GM04503 (cell line): ENCODE measurements around the gene TBC1D14.

ENCODE experiments used
- DNase-seq: peaks from one replicate; pipeline ENCODE4 v3.0.0-alpha.2; 2012; ENCODE audit warnings: low read depth

TBC1D14 gene

DNA sequence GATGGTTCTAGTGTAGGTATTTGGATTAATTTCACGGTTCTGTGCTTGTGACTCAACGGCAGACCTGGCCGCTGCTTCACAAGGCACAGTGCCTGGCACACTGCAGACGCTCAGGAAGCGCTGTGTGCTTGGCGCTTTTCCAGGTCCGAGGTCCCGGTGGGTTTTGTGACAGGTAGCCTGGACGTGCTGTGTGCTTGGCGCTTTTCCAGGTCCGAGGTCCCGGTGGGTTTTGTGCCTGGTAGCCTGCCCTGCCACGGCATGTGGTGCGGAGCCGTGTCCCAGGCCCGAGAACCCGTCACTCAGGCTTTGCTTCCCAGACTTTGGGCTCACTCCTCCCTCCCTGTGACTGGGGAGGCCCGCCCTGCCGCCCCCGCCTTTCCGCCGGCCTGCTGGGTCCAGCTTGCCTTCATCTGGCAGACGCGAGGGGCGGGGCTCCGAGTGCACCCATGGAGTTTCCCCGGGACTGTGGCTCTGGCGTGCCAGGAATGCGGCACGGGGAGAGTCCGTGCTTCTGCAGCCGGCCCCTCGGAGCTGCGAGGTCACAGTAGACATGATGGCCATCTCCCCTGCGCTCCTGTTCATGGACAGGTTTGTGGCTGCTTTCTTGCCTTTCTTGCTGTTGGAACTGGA lies 44.2 kb downstream of the TBC1D14 start:
- DNase-seq = peak; percentile 28

DNA sequence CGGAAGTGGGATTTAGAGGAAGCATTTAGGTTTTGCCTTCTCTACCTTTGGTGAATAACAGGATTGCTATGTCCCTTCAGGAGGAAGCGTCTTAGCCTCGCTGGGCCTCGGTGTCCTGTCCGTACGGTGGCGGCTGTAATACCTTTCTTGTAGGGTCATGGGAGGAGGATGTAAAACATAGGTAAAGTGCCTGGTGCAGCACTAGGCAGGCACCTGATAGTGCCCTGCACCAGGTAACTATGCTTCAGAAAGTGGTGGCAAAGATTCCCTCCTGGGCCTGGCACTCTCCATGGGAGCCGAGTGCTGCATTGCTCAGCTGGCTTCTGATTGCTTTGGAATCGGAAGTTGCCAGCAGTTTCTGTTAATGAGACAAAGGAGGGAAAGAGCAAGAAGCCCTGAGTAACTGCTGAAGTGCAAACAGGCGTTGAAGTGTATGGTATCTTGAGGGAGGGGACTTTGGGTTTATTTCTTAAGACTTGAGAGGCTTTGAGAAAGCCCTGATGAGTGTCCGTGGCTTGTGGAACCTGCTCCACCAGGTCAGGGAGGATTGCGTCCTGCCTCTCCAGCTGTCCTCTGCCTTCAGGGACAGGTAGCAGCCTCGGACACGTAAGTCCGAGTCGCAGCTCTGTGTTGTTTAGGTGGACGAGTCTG lies 45.8 kb downstream of the TBC1D14 start:
- no peak for DNase-seq

DNA sequence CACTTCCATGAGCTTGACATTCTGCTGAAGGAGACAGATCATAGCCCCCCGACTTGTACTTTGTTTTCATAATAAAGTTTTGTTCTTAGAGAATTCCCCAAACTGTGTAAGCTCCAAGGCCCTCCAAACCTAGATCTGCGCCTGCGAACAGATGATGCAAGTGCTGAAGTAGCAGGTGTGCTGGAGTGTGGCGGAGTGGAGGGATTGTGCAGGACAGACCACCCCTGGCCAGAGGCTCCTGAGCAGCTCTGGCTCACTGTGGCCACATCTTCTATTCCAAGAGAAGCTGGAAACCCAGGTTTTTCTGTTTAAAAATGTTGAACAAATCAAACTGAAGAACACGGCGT lies 46.4 kb downstream of the TBC1D14 start:
- no peak for DNase-seq

DNA sequence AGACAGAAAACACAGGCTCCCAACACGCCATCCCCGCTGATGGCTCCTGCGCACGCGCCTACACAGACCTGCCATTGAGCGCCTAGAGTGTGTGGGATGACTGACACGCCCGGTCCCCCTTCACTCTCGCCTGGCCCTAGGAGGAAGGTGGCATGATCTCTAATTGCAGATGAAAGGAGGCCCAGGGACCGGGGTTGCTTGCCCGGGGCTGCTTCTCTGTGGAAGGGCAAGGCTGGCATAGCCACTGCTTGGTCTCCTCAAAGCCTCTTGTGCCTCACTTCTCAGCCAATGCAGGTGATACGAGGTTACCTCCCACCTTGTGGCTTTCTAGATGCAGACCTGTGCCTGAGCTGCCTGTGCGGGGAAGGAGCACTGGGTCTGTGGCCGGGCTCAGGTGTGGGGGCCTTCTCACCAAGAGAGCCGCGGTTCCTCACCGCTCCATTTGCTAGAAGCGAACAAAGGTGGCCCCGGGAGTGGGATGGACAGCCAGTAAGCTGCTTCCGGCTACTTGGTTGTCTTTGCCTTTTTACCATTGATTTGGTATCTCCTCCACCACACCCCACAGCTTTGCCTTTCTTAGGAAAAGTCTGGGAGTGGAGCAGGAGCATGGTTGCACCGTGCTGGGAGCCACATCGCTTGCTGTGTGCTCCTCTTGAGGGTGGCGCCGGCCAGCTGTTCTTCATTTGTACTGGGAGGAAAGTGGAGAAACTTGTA lies 47.0 kb downstream of the TBC1D14 start:
- DNase-seq = no peak

DNA sequence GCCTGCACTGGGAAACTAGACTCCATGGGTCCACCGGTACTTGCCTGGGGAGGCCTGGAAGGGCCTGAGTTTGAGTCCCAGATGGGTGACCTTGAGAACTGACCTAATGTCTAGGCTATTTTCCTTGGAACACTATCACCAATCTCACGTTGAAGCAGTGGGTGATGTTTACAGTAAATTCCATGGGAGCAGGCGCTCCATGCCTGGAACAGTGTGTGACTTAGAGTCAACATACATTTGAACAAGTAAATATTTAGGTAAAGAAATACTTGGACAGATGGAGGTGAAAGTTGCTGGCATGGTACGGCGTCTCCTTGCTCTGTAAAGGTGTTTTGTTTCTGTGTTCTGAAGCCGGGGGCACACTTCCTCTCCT lies 47.5 kb downstream of the TBC1D14 start:
- no peak for DNase-seq

DNA sequence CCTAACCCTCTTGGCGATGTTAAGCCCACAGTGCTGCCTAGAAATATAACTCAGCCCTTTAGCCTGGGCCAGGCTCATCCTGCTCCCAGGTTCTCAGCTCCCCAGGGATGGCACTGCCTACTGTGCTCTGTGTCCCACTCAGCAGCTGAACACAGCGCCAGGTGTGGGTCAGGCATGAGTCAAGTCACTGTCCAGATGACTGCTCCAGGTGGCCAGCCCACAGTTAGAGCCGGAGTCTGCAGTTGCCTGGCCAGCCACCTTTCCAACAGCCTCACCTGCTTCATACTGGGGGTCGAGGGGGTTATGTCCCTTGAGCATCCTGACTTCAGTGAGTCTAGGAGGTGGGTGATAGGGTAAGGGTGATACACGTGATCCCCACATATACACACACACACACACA lies 48.4 kb downstream of the TBC1D14 start:
- DNase-seq = no peak

DNA sequence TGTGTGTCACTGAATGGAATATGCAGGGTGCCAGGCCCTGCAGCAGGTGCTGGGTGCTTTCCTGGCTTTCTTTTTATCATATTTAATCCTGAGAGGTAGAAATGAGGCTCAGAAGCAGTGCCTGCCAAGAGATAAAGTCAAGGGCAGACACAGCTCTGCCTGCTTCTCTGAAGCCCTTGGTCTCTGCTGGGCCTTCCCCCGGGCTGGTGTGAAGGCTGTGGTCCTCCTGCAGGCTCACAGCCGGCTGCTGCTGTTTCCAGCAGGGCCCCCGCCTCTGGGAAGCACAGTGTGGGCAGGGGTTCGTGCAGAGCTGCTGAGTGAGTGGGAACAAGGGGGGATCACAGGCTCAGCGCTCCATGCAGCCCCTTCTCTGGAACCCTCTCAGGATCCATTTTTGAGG lies 49.6 kb downstream of the TBC1D14 start:
- DNase-seq = no peak

DNA sequence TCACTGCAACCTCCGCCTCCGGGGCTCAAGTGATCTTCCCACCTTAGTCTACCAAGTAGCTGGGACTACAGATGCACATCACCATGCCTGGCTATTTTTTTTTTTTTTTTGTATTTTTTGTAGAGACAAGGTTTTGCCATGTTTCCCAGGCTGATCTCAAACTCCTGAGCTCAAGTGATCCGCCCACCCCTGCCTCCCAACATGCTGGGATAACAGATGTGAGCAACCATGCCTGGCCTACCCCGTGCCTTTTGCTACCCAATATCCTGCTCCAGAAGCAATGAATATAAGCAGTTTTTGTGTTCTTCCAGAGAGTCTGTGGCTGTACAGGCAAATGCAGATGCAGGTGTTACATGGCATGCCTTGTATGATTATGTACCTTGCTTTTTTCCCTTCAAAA lies 50.5 kb downstream of the TBC1D14 start:
- no peak for DNase-seq

DNA sequence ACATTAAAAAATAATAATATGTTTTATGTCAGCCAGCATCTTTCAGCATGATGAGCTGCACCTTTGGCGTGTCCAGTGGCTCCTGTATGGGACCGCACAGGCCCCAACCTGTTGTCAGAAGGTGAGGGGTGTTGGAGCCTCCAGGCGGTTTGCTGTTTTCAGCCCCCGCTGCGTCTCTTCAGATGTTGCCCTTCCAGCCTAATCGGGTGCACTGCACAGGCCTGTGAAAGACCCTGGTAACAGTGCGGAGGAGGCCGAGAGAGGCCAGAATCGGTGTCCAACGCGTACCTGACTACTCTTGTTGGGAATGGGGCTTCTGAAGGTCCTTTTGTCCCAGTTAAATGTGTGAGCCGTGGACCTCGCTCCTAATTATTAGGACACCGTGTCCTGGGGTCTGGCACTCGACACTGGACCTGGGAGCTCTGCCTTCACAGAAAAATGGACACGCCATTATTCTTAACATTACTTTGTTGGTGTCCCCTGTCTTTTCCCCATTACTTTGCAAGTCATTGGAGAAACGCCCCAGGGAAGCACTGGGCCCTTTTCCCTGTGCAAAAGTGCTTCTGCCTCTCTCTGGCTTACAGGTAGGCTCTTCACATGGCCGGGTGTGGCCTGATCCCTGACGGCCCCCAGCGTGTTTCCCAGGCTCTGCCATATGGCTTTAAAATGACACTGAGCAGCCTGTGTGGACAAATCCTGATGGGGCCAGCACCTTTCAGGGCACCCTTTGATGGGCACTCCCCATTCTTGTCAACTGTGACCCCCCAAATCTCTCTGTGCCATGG lies 51.2 kb downstream of the TBC1D14 start:
- no peak for DNase-seq

DNA sequence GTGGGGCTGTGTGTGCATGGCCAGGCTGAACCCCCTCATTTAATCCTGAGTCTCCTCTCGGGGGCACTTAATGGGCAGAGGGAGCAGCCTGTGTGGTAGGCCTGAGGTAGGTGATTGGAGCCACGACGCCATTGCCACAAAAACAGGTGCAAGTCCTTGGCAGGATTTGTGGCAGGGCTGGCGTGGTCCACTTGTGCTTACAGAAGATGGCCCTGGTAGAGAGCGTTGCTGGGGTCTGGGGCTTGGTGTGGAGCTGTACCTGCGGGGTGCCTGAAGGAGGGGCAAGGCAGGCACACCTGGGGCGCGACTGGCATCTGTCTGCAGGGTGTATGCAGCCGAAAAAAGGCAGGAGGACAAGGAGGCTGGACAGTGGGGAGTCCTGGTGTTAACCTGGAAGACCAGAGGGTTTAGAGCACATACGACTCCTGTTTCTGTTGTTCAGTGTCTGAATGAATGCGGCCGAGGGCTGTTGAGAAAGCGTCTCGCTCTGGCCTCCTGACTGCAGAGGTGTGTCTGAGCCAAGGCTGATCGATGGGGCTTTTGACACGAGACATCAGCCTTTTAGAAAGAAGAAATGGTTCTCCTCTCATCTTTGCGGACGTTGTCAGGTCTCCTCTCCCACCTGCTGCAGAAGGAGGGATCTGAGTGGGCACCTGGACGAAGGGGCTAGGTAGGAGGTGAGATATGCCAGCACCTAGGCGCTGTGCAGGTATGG lies 52.0 kb downstream of the TBC1D14 start:
- DNase-seq = no peak

DNA sequence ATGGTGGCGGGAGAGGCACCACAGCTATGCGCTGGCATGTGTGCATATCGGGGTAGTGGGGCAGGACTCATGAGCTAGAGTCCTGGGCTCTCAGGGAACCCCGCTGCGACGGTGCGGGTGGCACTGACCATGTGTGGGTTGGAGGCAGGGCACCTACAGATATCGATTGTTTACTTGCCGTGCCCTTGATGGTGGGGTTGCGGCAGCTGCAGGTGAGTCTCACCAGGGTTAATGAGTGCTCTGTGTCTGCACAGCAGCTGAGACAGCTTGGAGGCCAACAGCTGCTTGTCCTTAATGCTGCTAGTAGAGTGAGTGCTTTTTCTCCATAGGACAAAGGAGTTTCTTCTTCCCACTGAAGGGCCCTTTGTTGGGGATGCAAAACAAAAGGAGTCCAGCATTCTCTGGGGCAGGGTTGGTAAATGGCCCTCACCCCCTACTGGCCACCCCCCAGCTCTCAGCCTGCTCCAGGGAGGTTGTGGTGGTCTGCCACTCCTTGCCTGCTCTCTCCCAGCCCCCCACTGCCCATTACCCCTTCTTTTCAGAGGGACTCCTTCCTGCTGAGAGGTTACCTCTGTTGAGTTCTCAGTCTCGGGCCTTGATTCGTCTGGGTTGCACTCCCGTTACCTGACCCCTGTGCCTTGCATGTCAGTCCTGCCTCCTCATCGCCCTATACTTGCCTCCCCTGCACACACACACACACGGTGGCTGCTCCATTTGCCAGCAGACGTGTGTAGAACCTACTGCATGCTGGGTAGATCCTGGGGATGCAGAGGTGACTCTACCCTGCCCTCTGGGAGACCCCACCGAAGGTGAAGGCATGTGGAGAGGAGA lies 52.8 kb downstream of the TBC1D14 start:
- no peak for DNase-seq

DNA sequence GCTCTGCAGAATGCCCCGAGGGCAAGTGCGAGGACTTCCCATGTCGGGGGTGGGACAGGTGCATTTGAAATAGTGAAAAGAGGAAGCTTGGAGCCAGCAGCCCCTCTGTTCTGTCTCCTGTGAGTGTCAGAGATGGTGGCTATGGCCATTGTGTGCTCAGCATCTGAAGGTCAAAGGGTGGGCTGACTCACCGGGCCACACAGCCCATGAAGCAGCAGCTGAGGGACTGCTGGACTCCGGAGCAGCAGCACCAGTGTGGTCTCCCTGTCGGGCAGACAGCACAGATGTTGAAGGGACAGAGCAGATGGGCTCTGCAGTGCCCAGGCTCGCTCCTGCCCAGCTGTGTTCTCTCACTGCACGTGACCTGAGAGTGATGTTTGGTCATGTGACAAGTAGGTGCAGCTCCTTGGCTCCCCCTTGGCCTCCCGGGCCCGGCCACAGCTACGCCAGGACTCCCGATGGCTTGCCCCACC lies 53.5 kb downstream of the TBC1D14 start:
- no peak for DNase-seq

DNA sequence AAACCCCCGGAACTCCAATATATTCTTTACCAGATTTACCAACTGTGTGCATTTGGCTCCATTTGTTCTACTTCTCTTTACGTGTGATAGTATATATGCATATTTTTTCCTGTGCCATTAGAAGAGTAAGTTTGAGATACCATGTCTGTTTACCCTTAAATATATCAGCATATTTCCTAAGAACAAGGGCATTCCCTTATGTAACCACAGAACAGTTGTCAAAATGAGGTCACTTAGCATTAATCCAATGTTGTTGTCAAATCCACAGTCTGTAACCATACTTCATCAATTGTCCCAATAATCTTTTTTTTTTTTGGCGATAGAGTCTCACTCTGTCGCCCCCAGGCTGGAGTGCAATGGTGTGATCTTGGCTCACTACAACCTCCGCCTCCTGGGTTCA lies 55.2 kb downstream of the TBC1D14 start:
- DNase-seq = no peak

DNA sequence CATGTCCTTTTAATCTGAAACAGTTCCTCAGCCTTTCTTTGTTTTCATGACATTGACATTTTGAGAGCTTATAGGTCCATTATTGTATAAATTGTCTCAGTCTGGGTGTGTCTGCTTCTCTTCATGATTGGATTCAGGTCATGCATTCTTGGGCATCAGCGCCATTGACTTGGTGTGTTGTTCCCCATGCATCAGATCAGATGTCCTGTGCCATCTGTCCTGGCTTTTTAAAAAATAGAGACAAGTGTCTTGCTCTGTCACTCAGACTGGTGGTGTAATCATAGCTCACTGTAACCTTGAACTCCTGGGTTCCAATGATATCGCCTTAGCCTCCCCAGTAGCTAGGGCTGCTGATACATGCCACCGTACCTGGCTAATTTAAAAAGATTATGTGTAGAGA lies 55.7 kb downstream of the TBC1D14 start:
- no peak for DNase-seq

DNA sequence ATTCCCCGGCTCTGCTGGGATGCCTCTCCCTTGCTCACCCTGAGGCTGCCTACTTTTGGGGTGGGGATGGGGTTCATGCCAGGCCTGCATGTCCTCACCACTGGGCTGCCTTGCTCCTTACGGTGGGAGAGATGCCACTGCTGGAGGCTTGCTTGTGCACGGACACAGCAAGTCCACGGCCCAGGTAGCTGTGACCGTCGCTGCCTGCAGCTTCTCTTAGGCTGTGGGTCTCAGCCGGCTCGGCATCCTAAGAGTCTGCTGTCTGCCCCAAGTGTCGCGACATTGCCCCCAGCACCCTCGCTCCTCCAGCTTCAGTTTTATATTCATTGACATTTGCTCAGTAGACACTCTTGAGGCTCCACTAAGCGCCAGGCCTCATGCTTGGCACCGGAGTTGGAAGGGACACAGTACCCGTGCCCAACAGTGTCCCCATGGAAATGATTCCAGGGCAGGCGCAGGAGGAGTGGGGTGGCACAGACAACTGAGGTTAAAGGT lies 58.3 kb downstream of the TBC1D14 start:
- no peak for DNase-seq

DNA sequence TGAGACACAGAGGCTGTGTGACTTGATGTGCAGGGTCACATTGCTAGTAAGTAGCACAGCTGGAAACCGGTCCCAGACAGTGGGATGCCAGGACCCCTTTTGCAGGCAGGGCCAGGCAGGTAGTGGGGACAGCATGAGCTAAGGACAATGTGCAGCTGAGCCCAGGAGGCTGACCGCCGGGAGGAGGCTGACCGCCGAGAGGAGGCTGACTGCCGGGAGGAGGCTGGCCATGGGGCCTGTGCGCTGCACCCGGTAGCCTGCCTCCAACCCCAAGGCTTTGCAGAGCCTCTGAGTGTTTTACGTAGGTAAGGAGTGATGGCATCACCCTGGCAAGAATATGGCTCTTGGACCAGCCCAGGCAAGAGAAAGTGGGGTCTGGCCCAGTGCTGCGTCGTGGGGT lies 58.9 kb downstream of the TBC1D14 start:
- no peak for DNase-seq

DNA sequence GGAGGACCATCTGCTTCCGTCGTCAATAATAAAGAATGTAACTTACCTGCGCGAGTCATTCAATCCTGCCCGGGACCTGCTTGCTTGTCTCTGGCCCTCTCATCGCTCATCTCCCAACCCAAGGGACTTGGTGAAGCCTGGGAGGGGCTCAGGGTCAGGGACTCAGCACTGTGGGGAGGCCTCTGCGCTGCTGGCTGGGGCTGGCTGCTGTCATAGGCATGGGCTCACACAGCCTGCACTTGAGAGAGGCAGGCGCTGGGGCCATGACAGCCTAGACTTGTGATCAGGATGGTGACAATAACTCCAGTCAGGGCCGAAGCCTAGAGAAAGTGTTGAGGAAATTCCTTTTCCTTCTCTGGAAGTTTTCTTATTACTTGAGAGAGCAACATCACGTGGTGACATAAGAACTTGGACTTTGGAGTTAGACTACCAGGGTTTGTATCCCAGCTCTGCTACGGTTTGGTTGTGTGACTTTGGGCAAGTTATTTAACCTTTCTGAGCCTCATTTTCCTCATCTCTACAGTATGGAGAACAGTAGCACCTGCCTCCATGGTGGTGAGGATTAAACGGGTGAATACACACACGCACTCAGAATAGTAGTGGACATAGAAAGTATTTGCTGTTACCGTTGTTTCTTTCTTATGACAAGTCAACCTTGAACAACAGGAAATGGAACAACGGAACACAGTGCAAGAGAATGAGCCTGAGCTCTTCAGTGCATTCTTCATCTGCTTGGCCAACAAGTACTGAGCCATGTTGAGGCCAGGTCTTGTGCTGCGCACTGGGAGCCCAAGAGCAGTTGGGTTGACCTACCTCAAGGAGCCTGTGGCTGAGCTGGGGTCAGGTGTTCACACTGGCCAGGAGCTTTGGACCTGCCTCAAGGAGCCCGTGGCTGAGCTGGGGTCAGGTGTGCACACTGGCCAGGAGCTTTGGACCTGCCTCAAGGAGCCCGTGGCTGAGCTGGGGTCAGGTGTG lies 60.5 kb downstream of the TBC1D14 start:
- no peak for DNase-seq

DNA sequence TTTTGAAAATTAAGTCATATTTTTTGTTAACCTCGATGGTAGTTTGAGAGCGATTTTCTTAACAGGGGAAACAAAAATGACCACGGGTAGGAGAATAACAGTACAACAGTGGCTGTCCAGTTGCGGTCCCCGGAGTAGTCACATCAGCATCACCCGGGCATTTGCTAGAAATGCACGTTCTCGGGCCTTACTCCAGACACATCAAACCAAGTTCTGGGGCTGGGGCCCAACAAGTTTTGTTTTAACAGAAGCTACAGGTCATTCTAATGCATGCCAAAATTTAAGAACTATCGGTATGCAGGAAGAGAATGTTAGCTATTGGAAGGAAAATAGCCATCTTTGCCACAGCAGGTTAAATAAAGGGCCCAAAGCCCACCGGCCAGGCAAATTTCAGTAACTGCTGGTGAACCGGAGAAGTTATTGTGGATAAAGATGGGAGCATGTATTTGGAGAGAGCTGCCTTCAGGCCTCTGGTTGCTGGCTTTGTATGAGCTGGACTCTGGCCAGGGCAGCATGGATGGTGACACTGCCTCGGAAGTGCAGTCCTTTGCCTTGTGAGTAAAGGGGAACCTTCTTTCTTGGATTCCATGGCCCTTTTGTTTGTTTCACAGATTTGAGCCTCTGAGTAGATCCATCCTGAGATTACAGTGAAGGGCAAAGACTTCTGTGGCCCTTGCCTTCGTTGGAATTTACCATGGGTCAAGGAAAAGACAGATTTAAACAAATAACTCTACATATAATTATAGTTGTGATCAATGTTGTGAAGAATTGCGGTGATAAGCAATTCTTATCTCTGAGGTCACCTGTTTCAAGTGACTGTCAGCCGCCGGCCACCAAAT lies 62.1 kb downstream of the TBC1D14 start:
- DNase-seq = no peak

DNA sequence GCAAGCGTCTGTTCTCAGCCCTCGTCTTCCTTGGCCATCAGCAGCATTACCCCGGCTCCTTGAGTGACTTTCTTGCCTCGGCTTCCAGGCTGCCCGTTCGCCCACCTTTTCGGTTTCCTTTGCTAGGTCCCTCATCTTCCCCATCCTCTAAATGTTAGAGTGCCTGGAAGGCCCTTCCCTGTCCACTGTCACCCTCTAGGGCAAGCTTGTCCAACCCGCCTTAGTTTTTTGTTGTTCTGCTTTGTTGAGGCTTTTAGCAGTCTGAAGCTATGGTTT lies 62.7 kb downstream of the TBC1D14 start:
- no peak for DNase-seq
